ENCODE results near the gene DPP6.
A peak's percentile ranks its signal among the peaks of the same experiment; 100 is the strongest.

Gene DPP6

DNA sequence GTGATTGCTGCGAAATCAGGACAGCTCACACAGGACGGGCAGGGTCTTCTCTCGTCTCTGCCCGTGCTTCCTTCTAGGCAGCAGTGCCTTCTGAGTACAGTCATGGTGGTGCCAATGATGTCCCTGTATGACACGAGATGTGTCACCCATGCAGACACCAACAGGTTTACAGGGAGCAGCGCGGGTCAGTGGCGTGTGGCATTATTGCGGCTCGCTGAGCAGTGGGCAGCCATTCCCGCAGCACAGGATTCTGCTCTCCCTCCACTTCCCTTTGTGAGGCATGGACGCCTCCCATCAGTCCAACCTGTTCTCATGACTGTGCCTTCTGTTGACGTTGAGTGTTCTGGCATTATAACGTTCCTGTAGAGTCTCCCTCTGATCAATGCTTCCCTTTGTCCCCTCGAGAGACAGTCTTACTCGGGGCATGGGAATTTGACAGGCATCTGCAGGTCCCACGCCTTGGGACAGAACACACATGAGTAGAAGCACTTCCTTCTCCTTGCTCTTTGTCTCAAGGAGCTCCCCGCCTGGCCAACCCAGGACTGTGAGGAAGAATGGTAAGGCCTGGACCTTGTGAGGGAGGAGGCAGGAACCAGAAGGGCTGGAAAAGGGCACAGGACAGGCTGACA, 731.2 kb downstream of the DPP6 start:
- DNase-seq, result no peak

DNA sequence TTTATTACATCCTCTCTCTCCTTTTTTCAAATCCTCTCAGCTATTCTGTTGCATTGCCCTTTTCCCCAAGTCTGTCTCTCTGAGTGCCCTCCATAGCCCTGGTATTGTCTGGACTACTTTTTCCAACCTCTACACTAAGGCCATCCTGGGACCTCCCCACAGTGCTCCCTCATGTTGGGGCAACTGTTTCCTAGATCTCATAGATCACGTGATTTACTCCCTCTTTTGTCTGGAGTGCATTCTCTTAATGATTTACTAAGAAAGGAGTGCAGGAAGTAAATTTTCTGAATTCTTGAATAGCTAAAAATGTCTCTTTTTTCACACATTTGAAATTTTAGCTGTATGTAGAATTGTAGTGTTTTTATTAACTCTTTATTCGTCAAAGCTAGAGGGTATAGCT, 733.7 kb downstream of the DPP6 start:
- no peak for DNase-seq

DNA sequence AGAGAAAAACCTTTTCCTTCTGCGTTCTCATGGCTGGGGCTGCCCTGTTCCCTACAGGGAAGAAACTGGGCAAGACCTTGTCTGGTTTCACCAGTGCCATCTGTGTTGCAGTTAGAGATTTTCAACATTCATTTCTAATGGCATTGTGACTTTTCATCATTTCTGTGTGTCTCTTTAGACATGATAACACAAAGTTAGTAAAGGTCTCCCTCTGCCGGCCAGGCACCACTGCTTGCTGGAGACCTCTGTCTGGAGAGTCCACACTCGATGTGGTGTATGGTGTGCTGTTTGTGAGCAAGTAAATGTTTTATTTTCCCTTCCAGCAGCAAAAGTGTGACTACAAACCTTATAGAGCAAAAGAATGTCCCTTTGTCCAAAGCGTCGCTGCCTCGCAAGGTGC, 737.2 kb downstream of the DPP6 start:
- peak; percentile 71 for DNase-seq

DNA sequence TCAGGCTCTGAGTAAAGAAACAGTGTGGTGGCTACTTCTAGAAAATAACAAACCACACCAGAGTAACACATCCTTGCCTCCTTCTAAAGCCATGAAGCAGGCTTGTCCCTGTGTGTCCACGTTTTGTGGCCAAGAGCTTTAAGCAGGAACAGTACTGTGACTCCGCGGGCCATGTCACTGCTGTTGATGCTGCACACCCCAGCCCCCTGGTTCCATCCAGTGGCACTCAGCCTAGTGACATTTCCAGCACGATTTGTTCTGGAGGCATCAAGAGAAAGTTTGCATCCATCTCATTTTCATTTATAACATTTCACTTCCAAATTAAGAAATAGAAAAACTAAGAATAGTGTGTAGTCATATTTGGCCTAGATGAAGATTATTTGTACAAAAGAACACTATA, 739.4 kb downstream of the DPP6 start:
- no peak for DNase-seq

DNA sequence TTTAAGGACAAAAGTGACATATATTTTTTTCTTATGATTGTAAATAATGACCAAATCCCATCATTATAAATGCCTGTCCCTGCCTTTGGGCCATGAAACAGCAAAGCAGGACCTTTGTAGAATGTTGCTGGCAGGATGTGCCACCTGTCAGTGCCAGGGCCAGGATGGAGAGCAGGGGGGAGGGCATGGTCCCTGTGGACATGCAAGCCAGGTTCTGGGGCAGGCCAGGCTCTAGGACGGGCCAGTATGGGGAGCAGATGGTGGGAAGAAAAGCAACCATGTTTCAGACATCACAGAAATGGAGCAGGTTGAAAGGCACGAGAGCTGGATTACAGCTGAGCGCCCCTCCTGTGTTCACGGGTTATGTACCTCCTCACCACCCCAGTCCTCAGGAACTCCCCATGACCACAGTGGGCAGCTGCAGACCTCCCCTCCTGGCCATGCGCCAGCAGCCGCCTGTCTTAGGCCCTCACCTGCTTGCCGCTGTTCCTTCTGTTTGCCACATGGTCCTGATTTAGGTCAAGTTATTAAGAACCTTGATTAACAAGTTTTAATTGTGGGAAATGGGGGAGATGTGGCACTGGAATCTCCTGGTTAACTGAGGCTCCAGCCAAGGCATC, 740.3 kb downstream of the DPP6 start:
- DNase-seq, result peak; percentile 7

DNA sequence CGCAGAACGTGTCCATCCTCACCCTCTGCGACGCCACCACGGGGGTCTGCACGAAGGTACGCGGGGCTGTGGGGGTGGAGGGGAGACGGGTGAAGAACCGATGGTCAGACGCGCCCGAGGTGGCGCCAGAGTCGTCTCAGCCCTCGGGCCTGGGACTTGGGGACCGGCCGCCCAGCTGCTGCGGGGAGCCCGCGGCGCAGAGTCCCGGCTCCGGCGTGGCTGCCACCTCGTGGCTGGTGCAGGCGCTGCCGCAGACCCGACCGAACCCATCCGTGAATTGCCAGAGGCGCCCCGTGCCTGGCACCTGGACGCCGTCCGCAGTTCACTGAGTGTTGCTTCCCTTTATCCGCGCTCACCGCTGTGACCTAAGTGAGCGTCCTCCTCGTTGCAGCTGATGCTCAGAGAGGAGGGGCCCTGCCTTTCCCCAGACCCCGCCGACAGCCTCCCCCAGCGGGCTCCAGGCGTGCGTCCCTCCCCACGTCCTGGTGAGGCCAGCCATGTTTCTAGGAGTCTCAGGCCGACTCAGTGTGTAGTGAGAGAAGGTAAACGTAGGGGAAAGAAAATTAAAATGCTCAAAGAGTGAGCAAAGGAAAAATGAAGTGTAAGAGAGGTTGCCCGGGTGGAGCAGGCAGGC, 742.1 kb downstream of the DPP6 start:
- no peak for DNase-seq

DNA sequence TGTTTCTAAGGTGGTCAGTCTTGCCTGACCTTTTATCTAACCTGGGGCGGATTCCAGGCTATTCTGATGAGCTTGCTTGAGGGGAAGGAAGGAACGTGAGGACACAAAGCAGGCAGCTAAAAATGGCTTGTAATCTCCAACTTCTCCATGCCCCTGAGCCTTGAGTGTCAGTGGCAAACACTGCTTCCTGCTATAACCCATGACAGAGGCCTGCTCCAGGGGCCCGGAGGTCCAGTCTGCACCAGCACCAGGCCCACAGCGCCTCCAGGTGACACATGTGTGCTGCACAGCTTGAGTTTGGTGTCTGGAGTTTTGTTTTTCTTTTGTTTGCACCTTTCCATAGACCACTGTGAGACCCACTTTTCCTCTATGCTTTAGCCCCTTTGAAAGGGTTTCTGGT, 742.8 kb downstream of the DPP6 start:
- DNase-seq, result no peak

DNA sequence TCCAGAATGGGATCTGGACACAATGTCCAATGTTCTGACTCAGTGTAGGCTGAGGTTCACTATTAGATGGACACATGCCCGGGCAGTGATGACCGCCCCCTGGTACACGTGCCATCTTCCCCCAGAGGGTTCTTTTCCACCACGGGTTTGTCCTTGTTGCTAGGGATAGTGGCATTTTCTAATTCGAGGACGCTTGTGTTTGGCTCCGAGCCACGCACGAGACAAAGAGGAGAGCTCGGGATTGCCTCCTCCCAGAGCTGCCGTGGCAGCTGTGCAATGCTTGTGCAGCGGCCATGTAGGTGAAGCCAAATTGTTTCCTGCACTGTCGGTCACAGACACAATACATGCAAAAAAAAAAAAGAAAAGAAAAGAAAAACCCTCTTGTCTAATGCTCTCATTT, 743.2 kb downstream of the DPP6 start:
- peak; percentile 74 for DNase-seq

DNA sequence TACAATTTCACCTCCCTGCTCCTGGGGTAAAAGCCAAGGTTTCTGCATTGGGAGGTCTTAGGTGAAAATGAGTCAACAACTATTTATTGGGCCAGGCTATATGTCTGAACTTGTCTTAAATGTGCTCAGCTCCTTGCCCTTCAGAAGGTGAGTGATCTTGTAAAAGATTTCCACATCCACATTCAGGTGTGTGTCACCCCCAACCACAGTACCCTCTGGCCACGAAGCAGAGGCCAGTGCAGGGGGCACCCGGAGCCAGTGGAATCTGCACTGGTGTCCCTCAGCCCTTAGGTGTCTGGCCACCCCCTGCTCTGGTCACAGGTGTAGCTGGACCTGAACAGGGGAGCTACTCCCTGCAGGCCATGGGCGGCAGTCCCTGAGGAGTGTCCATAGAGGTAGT, 752.3 kb downstream of the DPP6 start:
- no peak for DNase-seq

DNA sequence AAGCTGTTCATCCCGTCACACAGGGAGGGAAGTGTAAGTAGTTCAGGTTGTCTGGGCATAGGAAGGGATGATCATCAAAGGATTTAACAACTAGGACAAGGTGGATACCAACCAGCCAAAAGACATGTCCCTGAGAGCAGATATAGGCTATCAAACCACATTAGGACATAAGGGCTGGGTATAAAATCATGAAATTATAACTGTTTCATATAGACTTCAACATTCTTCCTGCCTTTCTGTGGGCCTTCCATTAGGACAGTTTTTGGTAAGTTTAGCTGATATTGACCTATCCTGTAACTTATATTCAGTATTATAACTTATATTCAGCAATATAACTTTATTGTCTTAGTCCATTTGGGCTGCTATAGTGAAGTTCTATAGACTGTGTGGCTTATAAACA, 759.8 kb downstream of the DPP6 start:
- no peak for DNase-seq

DNA sequence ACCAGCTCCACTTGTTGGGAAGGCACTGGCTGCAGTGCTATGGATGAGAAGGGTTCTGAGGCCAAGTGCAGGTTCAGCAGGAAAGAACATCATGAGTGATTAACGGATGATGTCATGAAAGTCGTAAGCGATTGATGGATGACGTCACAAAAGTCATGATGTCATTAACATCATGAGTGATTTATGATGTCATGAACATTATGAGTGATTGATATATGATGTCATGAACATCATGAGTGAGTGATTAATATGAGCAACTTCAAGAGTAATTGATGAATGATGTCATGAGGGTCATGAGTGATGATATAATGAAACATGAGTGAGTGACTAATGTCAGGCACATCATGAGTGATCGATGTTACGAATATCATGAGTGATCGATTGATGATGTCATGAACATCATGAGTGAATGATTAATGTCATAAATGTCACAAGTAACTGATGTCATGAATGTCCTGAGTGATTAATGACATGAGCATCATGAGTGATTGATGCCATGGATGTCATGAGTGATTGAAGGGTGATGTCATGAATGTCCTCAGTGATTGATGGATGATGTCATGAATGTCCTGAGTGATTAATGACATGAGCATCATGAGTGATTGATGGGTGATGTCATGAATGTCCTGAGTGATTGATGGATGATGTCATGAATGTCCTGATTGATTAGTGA, 765.2 kb downstream of the DPP6 start:
- DNase-seq, result no peak

DNA sequence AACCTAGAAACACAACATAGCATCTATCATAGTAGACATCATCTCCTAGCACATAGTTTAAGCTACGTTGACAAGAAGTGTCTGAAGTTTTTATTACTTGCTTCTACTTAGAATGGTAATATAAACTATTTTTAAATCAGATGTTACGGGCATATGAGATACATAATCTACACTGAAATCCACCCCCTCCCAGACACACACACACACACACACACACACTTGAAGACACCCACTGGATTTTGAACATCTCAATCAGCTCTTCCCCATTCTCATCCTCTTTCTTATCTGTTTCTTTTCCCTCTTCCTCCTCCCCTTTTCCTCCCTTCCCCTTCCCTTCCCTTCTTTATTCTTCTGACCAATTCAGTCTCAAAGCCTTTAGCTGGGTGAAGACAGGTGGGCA, 774.8 kb downstream of the DPP6 start:
- DNase-seq, result no peak

DNA sequence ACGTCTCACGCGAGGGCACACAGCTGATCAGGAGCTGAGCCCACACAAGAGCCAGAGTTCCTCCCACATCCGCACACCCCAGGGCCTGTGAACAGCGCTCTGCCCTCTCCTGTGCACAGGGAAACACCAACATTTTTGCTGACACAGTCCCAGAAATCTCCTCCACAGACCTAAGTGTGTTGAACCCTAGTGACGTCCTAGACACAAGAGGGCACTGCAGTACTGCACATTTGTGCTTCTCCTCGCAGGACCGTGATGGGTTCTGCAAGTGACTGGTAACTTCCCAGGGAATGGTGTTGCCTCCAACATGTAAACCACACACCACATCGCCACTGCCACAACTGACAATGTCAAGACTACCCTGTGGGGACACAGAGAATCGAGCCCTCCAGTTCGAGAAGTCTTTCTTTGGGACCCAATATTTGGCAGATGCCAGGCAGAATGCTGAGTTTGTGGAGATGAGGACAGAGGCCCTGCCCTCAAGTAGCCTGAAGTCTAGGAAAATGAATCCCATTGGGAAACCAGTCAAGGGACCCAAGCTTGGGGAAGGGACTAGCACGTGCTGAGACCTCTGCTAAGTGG, 780.5 kb downstream of the DPP6 start:
- peak; percentile 74 for DNase-seq

DNA sequence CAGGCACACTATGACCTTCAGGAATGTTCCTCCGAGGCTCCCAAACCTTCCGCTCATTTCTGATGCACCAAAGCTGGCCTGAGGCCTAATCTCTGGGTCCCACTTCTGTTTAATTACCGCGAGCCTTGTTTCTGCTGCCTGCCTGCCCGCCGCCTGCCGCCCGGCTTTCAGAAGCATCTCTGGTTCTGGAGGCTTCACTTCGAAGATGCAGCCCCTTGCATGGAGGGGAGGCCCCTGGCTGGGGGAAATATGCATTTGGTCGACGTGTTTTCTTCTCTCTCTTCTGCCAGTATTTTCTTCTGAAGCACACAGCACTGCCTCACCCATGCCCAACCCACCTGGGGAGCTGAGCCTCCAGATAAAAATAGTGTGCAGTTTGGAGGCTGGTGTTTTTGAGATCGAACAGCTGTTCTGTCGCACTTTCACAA, 783.8 kb downstream of the DPP6 start:
- DNase-seq, result no peak

DNA sequence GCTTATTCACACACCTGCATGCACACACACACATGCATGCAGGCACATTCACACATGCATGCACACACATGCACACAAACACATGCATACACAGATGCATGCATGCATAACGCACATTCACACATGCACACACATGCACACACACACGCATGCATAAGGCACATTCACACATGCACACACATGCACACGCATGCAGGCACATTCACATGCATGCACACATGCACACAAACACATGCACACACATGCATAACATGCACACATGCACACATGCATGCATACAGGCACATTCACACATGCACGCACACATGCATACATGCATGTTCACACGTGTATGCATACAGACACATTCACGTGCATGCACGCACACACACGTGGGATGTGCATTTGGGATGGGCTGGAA, 784.9 kb downstream of the DPP6 start:
- no peak for DNase-seq

DNA sequence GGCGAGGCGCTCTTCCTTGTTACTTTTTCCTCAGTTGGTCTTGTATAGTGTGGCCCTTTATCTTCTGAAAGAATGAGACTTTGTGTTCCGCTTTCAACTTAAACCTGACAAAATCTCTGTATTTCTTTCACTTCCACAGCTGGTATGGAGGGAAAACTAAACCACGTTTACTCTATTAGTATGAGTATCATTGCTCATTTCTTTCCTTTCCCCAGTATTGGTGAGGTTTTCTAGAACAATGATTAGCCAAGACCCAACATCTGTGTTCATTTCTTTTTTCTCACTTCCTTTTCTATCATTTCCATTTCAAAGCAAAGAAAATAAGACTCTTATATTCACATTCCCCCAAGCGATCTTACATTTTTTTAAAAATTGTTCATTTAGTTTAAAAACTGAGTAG, 785.4 kb downstream of the DPP6 start:
- no peak for DNase-seq

DNA sequence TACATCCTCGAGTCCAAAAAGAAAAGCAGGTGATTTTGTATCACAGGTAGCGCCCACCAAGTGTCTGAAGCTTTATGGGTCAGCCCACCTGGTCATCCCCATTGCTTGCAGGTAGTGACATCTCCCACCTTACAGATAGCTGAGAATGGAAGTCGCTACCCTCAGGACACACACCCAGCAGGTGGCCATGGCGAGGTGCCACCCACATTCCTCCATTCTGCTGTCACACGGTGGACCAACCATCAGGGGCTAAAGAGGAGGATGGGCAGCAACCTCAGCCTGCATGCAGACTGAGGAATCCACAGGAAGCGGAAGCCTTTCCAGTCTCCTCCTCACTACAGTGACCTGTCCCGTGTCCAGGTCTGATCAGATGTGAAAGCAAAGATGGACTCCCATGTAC, 787.9 kb downstream of the DPP6 start:
- no peak for DNase-seq

DNA sequence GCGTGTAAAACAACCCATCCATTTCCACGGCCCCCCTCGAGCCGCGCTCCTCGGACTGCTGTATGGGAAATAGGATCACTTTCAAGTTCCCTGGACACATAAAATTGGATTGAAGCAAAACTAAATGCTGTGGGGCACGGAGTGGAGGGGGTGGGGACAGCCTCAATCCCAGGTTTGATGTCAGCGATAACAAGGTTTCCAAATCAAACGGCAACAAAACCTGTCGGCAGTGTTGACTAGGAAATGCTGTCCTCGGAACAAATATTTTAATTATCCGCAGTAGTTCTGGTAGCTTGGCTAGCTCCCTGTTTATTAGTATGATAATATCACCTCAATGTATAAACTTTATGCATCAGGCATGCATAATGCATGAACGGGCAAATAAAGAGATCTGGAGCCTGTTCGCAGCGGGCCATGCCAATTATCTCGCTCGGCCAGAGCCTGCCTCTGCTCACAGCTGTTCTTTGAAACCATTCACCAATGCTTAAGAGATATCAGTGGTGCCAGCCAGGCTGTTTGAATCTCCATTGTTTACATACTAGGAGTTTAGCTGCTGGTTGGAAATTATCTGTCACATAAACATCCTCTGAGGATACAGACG, 789.6 kb downstream of the DPP6 start:
- peak; percentile 95 for DNase-seq

DNA sequence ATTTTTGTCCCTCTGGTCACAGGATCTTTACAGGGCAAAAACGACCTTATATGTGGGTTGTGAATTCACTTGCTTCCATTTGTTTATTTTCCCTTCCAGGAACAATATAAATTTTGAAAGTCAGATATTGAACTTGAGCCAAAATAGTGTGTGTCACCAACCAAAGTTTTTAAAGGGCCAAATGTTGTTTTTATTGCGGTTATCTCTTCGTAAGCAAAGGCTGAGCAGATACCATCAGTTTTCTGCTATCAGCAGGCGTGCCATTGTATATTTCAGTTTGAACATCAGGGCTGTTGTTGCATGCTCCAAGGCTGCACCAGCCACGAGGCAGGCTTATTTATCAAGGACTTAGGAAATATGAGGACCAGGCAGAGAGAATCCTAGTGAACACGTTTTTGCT, 790.4 kb downstream of the DPP6 start:
- DNase-seq, result no peak

DNA sequence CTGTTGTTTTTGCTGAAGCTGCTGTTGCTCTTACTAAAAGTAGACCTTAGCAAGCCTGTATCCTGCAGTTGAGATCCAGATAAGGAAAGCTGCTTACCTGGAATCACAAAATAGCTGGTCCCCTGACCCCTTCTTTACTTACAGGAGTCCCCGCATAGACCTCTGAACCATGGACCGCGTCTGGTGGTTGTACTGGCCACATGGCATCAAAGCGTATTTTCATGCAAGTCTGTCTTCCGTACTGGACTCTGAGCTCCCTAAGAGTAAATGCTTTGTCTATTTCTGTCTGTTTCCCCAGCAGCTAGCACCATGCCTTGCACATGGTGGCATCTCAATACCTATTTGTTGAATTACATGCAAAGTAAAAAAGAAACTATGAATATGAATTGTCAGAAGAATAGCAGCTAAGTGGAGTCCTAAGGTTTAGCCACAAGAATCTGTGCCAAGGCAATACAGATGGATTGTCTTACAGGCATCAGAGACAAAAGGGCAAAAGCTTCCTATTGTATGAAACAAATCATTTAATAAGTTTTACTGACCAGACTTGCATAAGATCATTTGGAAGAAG, 791.6 kb downstream of the DPP6 start:
- DNase-seq, result no peak

DNA sequence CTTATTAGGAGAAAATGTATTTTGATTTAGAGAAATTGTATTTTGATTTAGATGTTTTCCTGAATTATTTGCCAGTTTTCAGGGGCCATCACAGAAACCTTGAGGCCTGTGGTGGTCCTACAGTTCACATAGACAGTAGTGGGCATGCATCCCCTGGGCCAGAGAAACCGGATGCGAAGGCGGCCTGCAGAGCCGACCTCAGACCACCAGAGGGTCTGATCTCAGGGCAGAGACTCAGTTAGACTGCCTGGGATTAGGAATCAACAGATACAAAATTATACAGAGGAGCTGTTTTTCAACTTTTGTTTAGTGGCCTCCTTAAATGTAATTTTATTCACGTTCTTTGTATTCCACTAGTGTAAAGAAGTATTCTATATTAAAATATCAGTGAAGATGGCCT, 792.3 kb downstream of the DPP6 start:
- DNase-seq, result no peak

DNA sequence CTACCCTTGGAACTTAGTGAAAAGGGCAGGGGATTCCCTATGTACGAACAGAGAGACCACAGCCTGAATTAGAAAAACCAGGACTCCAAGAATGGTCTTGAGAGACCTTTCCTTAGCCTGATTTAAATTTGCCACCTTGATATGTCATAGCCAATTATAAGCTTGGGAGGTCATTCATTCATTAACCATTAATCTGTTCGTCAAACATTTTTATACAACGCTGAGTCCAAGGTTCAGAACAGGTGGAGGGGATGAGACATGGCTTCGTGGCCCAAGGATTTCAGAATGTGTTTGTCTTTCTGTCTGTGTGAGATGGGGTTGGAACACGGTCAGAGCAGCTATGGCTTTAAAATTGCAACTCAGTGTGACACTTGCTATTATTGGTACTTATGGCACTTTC, 792.8 kb downstream of the DPP6 start:
- DNase-seq, result no peak

DNA sequence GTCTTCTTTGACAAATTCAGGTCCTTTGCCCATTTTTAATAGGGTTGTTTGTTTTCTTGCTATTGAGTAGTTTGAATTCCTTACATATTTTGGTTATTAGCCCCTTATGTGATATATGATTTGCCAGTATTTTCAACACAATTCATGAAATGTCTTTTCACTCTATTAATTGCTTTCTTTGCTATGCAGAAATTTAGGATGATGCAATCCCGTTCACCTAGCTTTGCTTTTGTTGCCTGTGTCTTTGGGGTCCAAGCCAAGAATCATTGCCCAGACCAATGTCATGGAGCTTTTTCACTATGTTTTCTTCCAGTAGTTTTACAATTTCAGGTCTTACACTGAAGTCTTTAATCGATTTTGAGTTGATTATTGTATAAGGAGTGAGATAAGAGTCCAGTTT, 796.3 kb downstream of the DPP6 start:
- DNase-seq, result no peak
